ENCODE results near the gene SRGAP3.

The SRGAP3 gene

DNA sequence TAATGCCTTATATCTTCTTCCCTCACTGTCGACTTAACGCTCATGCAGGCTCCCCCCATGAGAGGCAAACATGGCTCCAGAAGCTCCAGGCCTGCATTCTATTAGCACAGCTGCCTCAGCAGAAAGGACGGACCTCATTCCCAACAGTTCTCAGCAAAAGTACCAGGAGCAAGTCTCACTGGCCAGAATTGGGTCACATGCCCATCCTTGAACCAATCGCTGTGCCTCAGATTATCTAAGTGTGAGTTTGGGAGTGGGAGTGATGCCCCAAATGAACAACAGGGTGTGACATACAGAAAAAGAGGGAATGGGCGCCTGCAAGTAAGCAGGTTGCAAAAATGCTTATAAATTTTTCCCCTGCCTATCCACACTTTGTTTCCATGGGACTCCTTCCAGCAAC is 281.9 kb downstream of the SRGAP3 start:
- TF ChIP-seq, protein P1, sequence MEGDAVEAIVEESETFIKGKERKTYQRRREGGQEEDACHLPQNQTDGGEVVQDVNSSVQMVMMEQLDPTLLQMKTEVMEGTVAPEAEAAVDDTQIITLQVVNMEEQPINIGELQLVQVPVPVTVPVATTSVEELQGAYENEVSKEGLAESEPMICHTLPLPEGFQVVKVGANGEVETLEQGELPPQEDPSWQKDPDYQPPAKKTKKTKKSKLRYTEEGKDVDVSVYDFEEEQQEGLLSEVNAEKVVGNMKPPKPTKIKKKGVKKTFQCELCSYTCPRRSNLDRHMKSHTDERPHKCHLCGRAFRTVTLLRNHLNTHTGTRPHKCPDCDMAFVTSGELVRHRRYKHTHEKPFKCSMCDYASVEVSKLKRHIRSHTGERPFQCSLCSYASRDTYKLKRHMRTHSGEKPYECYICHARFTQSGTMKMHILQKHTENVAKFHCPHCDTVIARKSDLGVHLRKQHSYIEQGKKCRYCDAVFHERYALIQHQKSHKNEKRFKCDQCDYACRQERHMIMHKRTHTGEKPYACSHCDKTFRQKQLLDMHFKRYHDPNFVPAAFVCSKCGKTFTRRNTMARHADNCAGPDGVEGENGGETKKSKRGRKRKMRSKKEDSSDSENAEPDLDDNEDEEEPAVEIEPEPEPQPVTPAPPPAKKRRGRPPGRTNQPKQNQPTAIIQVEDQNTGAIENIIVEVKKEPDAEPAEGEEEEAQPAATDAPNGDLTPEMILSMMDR (IDR thresholded peaks at IDR 0.05; ENCODE audit: extremely low read depth, insufficient read depth, missing control alignments), result no peak
- no peak for DNase-seq (ENCODE audit: low spot score)
- in situ Hi-C loops (cut with MboI; ENCODE audit: low pct_unique_long_range_greater_than_20kb, low sequenced_read_pairs, unreplicated experiment), result no loop called here

DNA sequence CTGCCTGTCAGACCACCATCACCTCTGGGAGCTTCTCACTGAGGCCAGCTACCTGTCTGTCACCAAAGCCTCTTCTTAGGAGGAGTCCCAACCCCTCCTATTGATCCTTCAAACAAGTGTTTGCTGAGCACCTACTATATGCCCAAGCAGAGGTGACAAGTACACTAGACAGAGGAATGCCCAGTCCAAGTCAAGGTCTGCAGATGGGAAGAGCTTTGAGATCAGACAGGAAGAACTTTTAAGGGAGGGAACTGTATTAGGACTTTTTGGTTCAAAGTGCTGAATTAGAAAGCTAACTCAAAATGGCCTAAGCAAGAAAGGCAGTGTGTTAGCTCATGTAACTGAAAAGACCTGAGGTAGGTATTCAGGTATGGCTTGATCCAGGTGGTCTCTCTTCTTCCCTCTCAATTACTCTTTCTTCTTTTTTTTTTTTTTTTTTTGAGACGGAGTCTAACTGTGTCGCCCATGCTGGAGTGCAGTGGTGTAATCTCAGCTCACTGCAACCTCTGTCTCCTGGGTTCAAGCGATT is 282.6 kb downstream of the SRGAP3 start:
- in situ Hi-C loops (cut with MboI; ENCODE audit: low pct_unique_long_range_greater_than_20kb, low sequenced_read_pairs, unreplicated experiment), result no loop called here
- TF ChIP-seq, protein P1 (IDR thresholded peaks at IDR 0.05; ENCODE audit: extremely low read depth, insufficient read depth, missing control alignments), result no peak
- DNase-seq (ENCODE audit: low spot score), result no peak

DNA sequence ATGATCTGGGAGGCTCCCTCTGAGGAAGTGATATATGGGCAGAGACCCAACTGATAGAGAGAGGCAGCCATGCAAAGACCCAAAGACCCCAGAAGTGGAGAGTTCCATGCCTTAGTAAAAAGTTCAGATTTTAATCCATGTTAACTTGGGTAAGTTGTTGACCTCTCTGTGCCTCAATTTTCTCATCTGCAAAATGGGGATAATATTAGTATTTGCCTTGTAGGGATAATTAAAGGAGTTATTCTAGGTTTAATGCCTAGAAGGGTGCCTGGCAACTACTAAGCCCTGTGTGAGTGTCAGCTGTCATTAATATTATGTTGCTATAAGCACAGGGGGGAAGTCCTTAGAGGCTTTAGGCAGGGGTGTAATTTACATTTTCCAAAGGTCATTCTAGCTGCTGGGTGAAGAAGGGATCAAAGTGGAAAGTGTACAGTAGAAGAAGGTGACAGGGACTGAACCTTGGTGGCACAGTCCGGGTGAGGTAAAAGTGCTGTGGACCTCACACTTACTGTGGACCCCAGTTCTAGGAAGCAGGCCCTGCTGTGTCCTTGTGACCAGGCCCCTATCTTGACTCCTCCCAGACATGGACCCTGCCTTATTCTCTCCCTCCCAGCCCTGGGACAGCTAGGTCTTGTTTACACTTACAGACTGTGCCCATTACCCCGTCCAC is 283.2 kb downstream of the SRGAP3 start:
- no peak for DNase-seq (ENCODE audit: low spot score)
- in situ Hi-C loops (cut with MboI; ENCODE audit: low pct_unique_long_range_greater_than_20kb, low sequenced_read_pairs, unreplicated experiment), result no loop called here
- TF ChIP-seq, protein P1 (IDR thresholded peaks at IDR 0.05; ENCODE audit: extremely low read depth, insufficient read depth, missing control alignments), result no peak

DNA sequence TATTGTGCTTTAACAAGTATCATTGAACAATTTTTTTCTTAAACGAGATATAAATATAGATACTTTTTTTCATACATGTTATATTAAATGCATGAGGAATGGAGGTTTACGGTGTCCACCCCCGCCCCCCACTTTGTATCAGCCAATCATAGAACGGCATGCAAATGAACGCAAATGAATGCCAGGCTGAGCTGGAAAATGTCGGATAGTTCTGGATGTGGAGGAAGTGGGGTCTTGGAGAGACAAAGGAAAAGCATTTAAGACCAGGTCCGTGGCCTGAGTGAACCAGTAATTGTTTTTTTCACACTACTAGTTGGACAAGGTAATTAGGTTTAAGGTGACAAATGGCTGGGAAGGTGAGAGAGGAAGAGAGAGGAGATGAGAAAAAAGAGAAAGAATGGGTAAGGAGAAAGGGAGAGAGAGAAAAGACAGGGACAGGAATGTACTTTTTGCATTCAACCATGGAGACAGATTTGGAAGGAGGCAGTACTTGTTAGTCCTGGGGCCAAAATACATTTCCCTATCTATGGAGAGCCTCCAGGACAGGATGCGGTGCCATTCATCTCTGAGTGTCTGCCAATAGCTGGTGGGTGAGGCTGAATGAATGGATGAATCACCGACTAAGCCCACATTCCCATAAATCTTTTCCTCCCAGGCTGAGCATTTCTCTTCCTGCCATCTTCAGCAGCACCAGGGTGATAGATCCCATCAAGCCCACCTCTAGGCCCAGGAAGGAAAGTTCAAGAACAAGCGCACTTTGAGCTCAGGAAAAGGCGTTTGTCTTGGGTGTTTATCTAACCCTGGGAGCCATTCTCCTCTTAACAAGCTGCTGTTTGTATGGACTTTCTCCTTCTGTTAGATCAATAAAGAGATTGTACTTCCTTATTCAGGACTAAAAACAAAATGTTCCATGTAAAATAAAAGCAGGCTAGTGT is 284.7 kb downstream of the SRGAP3 start:
- TF ChIP-seq, protein P1 (IDR thresholded peaks at IDR 0.05; ENCODE audit: extremely low read depth, insufficient read depth, missing control alignments), result no peak
- DNase-seq (ENCODE audit: low spot score), result no peak
- in situ Hi-C loops (cut with MboI; ENCODE audit: low pct_unique_long_range_greater_than_20kb, low sequenced_read_pairs, unreplicated experiment), result no loop called here

DNA sequence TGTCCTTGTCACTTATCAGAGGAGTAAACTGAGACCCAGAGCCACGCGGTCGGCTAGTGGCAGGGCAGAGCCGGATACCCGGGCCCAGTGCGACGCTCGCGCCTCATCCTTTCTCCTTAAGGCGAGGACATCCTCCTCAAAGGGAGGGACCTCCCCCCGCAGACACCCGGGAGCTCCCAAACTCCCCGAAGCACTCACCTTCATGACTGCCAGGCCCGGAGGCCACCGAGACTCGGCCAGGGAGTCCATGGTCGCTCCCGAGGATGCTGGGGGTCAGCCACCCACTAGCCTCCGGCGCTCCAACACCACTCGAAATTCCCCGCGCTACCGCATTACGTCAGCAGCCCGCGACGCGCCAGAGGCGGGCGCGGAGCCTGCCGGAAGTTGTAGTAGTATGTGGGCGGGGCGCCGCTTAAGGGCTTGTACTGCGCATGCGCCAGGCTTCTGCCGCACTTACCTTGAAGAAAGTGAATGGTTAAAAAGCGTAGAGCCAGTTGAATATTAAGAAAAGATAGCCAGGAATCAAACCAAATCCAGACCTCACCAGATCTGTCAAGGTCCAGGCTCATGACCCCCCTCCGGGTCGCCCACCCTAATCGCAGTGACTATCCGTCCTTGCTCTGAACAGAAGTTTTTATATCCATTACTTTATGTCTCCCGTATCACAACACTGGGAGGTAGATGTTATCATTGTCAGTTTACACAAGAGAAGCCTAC is 286.2 kb downstream of the SRGAP3 start, which contains the start of gene RAD18:
Gene RAD18 (minus strand): TSS at position 336 of the 717 bp plus-strand sequence. CDS start 87 bp downstream, at position 249.
- in situ Hi-C loops (cut with MboI; ENCODE audit: low pct_unique_long_range_greater_than_20kb, low sequenced_read_pairs, unreplicated experiment), result no loop called here
- TF ChIP-seq, protein P1 (IDR thresholded peaks at IDR 0.05; ENCODE audit: extremely low read depth, insufficient read depth, missing control alignments), result no peak
- peak; percentile 86 for DNase-seq (ENCODE audit: low spot score)
